ENCODE measurements around the gene FLNB.
A peak's percentile ranks its signal among the peaks of the same experiment; 100 is the strongest.

GRCh38 chr3:58167431-58168351 is 159.5 kb downstream of the FLNB start:
- TF ChIP-seq EP300 (IDR thresholded peaks at IDR 0.05; ENCODE audit: borderline replicate concordance in 1 of 2, low read depth in 1 of 2, low read length in 1 of 2) (no peak), REST (IDR thresholded peaks at IDR 0.05; ENCODE audit: low read depth, low read length) (no peak), USF2 (IDR thresholded peaks at IDR 0.05; ENCODE audit: borderline replicate concordance, low read depth, low read length) (no peak), CTCF (IDR thresholded peaks at IDR 0.05) (peak; percentile 91), RCOR1 (IDR thresholded peaks at IDR 0.05; ENCODE audit: low read length) (no peak), POLR2AphosphoS5 (IDR thresholded peaks at IDR 0.05; ENCODE audit: low read depth, low read length) (no peak), RXRA (IDR thresholded peaks at IDR 0.05; ENCODE audit: borderline replicate concordance, low read depth) (no peak), EZH2phosphoT487 (IDR thresholded peaks at IDR 0.05; ENCODE audit: borderline replicate concordance, low read depth) (no peak), FOXM1 (IDR thresholded peaks at IDR 0.05; ENCODE audit: low read depth) (no peak)

Measured in SK-N-SH (cell line).